Vagina (tissue), 2 donors: ENCODE measurements around the gene CERS5. TPM values are rescaled to one million over a fixed set of nuclear protein-coding genes. Genes with fewer than 3 reads are reported as not detected.

Experiments used
- DNase-seq, 2 donors: peaks; one replicate each; pipeline ENCODE4 v3.0.0-alpha.2; 2017; ENCODE audit errors: extremely low spot score in 2 of 2
- H3K27ac ChIP-seq: fragments of 200-600 bp; sonication (generic); one replicate; pipeline ENCODE4 v1.5.1; 2019
- H3K27me3 ChIP-seq: fragments of 200-600 bp; sonication (generic); one replicate; pipeline ENCODE4 v1.5.1; 2019
- H3K36me3 ChIP-seq, 2 donors: fragments of 200-600 bp; sonication (generic); one replicate each; pipeline ENCODE4 v1.5.1; 2017 to 2019
- H3K4me1 ChIP-seq: fragments of 200-600 bp; sonication (generic); one replicate; pipeline ENCODE4 v1.5.1; 2019
- H3K4me3 ChIP-seq, 2 donors: fragments of 200-600 bp; sonication (generic); 1 replicate in 1 of 2; 2 replicates in 1 of 2; pipeline ENCODE4 v1.5.1; 2016 to 2019
- H3K9me3 ChIP-seq: fragments of 200-600 bp; sonication (generic); one replicate; pipeline ENCODE4 v1.5.1; 2019
- POLR2A ChIP-seq, 2 donors: fragments of 450-650 bp; IDR thresholded peaks; one replicate each; pipeline ENCODE4 v1.6.1; 2017; ENCODE audit warnings: antibody characterized with exemption in 2 of 2, mild to moderate bottlenecking in 2 of 2, moderate library complexity in 2 of 2
- POLR2AphosphoS5 ChIP-seq, 2 donors: sonication (generic); formaldehyde crosslinking; IDR thresholded peaks; one replicate each; pipeline ENCODE4 v1.9.0; 2017; ENCODE audit warnings: antibody characterized with exemption in 2 of 2, mild to moderate bottlenecking in 2 of 2, low read depth in 1 of 2; ENCODE audit not compliant: insufficient read depth in 1 of 2
- intact Hi-C: fragments of 100-400 bp; cut with DNase I; formaldehyde crosslinking; loops from one replicate; pipeline ENCODE4 v1.15.1; 2023
- total RNA-seq: library from RNA; depleted of rRNA; stranded (reverse); fragments of >200 nt; gene quantifications from one replicate; pipeline ENCODE4 v1.2.3, GENCODE V29; 2016
- TF ChIP-seq, protein P1 (sequence below), 3 experiments: fragments of 450-650 bp in 2 of 3; fragments of 200-600 bp in 1 of 3; sonication (generic) in 1 of 3; IDR thresholded peaks; one replicate each; pipeline ENCODE4 v1.5.1; 2017 to 2019; ENCODE audit warnings: antibody characterized with exemption in 3 of 3, mild to moderate bottlenecking in 2 of 3, moderate library complexity in 2 of 3

The CERS5 gene
- total RNA-seq, 1 donor from 2014 or later: 45.2 TPM

GRCh38 chr12:50082644-50083043, 84.5 kb downstream of the CERS5 start:
- intact Hi-C loops: no loop called here
- Histone ChIP-seq H3K36me3 (peaks cover 0 to 11% of the 10 kb centered on the region in 2 donors), H3K4me1 (peaks cover 29% of the 10 kb centered on the region), H3K4me3 (no peak overlapping the region), H3K27me3 (no peaks in the 10 kb centered on the region), H3K9me3 (no peaks in the 10 kb centered on the region), H3K27ac (no peak overlapping the region)
- TF ChIP-seq, protein P1, sequence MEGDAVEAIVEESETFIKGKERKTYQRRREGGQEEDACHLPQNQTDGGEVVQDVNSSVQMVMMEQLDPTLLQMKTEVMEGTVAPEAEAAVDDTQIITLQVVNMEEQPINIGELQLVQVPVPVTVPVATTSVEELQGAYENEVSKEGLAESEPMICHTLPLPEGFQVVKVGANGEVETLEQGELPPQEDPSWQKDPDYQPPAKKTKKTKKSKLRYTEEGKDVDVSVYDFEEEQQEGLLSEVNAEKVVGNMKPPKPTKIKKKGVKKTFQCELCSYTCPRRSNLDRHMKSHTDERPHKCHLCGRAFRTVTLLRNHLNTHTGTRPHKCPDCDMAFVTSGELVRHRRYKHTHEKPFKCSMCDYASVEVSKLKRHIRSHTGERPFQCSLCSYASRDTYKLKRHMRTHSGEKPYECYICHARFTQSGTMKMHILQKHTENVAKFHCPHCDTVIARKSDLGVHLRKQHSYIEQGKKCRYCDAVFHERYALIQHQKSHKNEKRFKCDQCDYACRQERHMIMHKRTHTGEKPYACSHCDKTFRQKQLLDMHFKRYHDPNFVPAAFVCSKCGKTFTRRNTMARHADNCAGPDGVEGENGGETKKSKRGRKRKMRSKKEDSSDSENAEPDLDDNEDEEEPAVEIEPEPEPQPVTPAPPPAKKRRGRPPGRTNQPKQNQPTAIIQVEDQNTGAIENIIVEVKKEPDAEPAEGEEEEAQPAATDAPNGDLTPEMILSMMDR (IDR thresholded peaks at IDR 0.05): no peak
- no peak for TF ChIP-seq POLR2AphosphoS5 (IDR thresholded peaks at IDR 0.05; ENCODE audit: insufficient read depth in 1 of 2, low read depth in 1 of 2)
- TF ChIP-seq POLR2A (IDR thresholded peaks at IDR 0.05): no peak
- no peak for DNase-seq

- no peak for DNase-seq
- H3K27me3 ChIP-seq: no peaks in the 10 kb centered on the region
- peak overlapping the region in 1 of 2 donors; percentile 11 for H3K4me3 ChIP-seq
- no peaks in the 10 kb centered on the region for H3K9me3 ChIP-seq
- TF ChIP-seq POLR2A (IDR thresholded peaks at IDR 0.05) (no peak), POLR2AphosphoS5 (IDR thresholded peaks at IDR 0.05; ENCODE audit: insufficient read depth in 1 of 2, low read depth in 1 of 2) (no peak)
- TF ChIP-seq, protein P1 (IDR thresholded peaks at IDR 0.05): no peak
- intact Hi-C loops: no loop called here
- no peaks in the 10 kb centered on the region for H3K36me3 ChIP-seq
- H3K27ac ChIP-seq: no peak overlapping the region
- H3K4me1 ChIP-seq: peaks cover 29% of the 10 kb centered on the region
Measured at GRCh38 chr12:50081096-50081808, 85.9 kb downstream of the CERS5 start.

- H3K27me3 ChIP-seq: no peaks in the 10 kb centered on the region
- intact Hi-C loops: loop anchor here (10.0 kb wide), 2 partner anchors 215 to 235 kb away; no protein-coding TSS in a partner anchor
- no peak overlapping the region for H3K4me3 ChIP-seq
- no peak for TF ChIP-seq POLR2A (IDR thresholded peaks at IDR 0.05)
- TF ChIP-seq, protein P1 (IDR thresholded peaks at IDR 0.05): no peak
- H3K9me3 ChIP-seq: no peaks in the 10 kb centered on the region
- peaks cover 25% of the 10 kb centered on the region for H3K4me1 ChIP-seq
- no peaks in the 10 kb centered on the region for H3K36me3 ChIP-seq
- no peak for DNase-seq
- H3K27ac ChIP-seq: no peak overlapping the region
Measured at GRCh38 chr12:50079771-50080170, 87.4 kb downstream of the CERS5 start.

Other genes with a start within 250 kb of the CERS5 start
- not detected for gene AQP2, start 216.6 kb downstream of the CERS5 start, total RNA-seq
- gene AQP5, start 205.5 kb downstream of the CERS5 start, total RNA-seq: not detected
- gene AQP6, start 194.4 kb downstream of the CERS5 start, total RNA-seq: not detected
- gene RACGAP1, start 141.9 kb downstream of the CERS5 start, total RNA-seq: 19.2 TPM
- 2.9 TPM for gene ASIC1, start 109.8 kb downstream of the CERS5 start, total RNA-seq
- gene SMARCD1, start 82.0 kb downstream of the CERS5 start, total RNA-seq: 42.2 TPM
- gene GPD1, start 63.4 kb downstream of the CERS5 start, total RNA-seq: 65.3 TPM
- 74.4 TPM for gene COX14, start 55.1 kb downstream of the CERS5 start, total RNA-seq
- 99.2 TPM for gene LIMA1, start 116.2 kb upstream of the CERS5 start, total RNA-seq
- gene FAM186A, start 229.2 kb upstream of the CERS5 start, total RNA-seq: not detected
- gene LARP4, start 233.5 kb upstream of the CERS5 start, total RNA-seq: 38.5 TPM